ENCODE measurements around the gene FNDC3B. TPM values are rescaled to one million over a fixed set of nuclear protein-coding genes. Genes with fewer than 3 reads are reported as not detected.

Gene FNDC3B
- total and polyA plus RNA-seq, 2 donors (not counting 1 experiment from before 2014, with no cell fraction given) = 1.2 to 9.2 TPM

GRCh38 chr3:172216911-172217310 lies 177.5 kb downstream of the FNDC3B start:
- TF ChIP-seq CTCF (IDR thresholded peaks at IDR 0.05) = no peak
- no peak for TF ChIP-seq EZH2 (IDR thresholded peaks at IDR 0.05; ENCODE audit: borderline replicate concordance, insufficient read depth, low read depth, low read length, poor library complexity, severe bottlenecking)

GRCh38 chr3:172217877-172218276 lies 178.5 kb downstream of the FNDC3B start:
- 100% methylated on average over 1 of the region's 5 CpGs for WGBS (ENCODE audit: insufficient coverage)
- no peaks in the 10 kb centered on the region for H3K9me3 Mint-ChIP-seq (ENCODE audit: insufficient read depth)
- no peak overlapping the region for H3K27ac Mint-ChIP-seq
- no peaks in the 10 kb centered on the region for H4K20me1 ChIP-seq (ENCODE audit: control insufficient read depth, insufficient read depth, low read length, poor library complexity, severe bottlenecking)
- no peaks in the 10 kb centered on the region for H3K36me3 ChIP-seq (replicated peaks in 1 of 2; ENCODE audit: control extremely low read depth in 1 of 2, control insufficient read depth in 1 of 2, extremely low read depth in 1 of 2, insufficient read depth in 2 of 2, low read length in 1 of 2)
- H3K4me3 ChIP-seq (ENCODE audit: control extremely low read depth in 1 of 5, extremely low read depth in 1 of 5, insufficient read depth in 1 of 5, low read depth in 2 of 5, low read length in 4 of 5) = no peak overlapping the region
- DNase-seq (no peak), ATAC-seq (ENCODE audit: low read depth) (no peak)
- H3K27ac ChIP-seq (ENCODE audit: low read length in 2 of 2) = no peak overlapping the region
- H3K4me3 Mint-ChIP-seq = no peak overlapping the region
- no peaks in the 10 kb centered on the region for H3K79me2 ChIP-seq (ENCODE audit: control insufficient read depth, insufficient read depth, low read length)
- H3K4me2 ChIP-seq (replicated peaks; ENCODE audit: low read depth, low read length, poor library complexity, severe bottlenecking) = no peak overlapping the region
- intact Hi-C loops (cut with micrococcal nuclease) = no loop called here
- ChIA-PET POLR2A (no interaction called here), CTCF (no interaction called here)
- H3K27me3 ChIP-seq (replicated peaks in 1 of 4; ENCODE audit: control extremely low read depth in 1 of 4, control insufficient read depth in 3 of 4, insufficient read depth in 4 of 4, low read length in 3 of 4) = no peaks in the 10 kb centered on the region
- H3K4me1 Mint-ChIP-seq = no peaks in the 10 kb centered on the region
- no peaks in the 10 kb centered on the region for H3K27me3 Mint-ChIP-seq
- peaks cover 0 to 2% (median 0%) of the 10 kb centered on the region in 3 donors for H3K9me3 ChIP-seq (ENCODE audit: control extremely low read depth in 1 of 3, control insufficient read depth in 2 of 3, insufficient read depth in 1 of 3, low read length in 2 of 3)
- H3K9ac ChIP-seq (ENCODE audit: low read length) = no peak overlapping the region
- H2AFZ ChIP-seq (ENCODE audit: insufficient read depth, low read depth, low read length, poor library complexity, severe bottlenecking) = no peak overlapping the region
- TF ChIP-seq EZH2 (IDR thresholded peaks at IDR 0.05; ENCODE audit: borderline replicate concordance, insufficient read depth, low read depth, low read length, poor library complexity, severe bottlenecking) (no peak), CTCF (IDR thresholded peaks at IDR 0.05) (no peak)
- no peaks in the 10 kb centered on the region for H3K4me1 ChIP-seq (ENCODE audit: control insufficient read depth in 2 of 2, insufficient read depth in 2 of 2, low read length in 2 of 2)

More at GRCh38 chr3:172216911-172217310, 177.5 kb downstream of the FNDC3B start:
- Histone ChIP-seq H3K4me3 (ENCODE audit: control extremely low read depth in 1 of 5, extremely low read depth in 1 of 5, insufficient read depth in 1 of 5, low read depth in 2 of 5, low read length in 4 of 5) (no peak overlapping the region), H4K20me1 (ENCODE audit: control insufficient read depth, insufficient read depth, low read length, poor library complexity, severe bottlenecking) (no peaks in the 10 kb centered on the region), H3K79me2 (ENCODE audit: control insufficient read depth, insufficient read depth, low read length) (no peaks in the 10 kb centered on the region), H2AFZ (ENCODE audit: insufficient read depth, low read depth, low read length, poor library complexity, severe bottlenecking) (no peak overlapping the region), H3K4me1 (ENCODE audit: control insufficient read depth in 2 of 2, insufficient read depth in 2 of 2, low read length in 2 of 2) (no peaks in the 10 kb centered on the region), H3K27me3 (replicated peaks in 1 of 4; ENCODE audit: control extremely low read depth in 1 of 4, control insufficient read depth in 3 of 4, insufficient read depth in 4 of 4, low read length in 3 of 4) (no peaks in the 10 kb centered on the region), H3K9me3 (ENCODE audit: control extremely low read depth in 1 of 3, control insufficient read depth in 2 of 3, insufficient read depth in 1 of 3, low read length in 2 of 3) (no peaks in the 10 kb centered on the region), H3K4me2 (replicated peaks; ENCODE audit: low read depth, low read length, poor library complexity, severe bottlenecking) (no peak overlapping the region), H3K36me3 (replicated peaks in 1 of 2; ENCODE audit: control extremely low read depth in 1 of 2, control insufficient read depth in 1 of 2, extremely low read depth in 1 of 2, insufficient read depth in 2 of 2, low read length in 1 of 2) (no peaks in the 10 kb centered on the region), H3K9ac (ENCODE audit: low read length) (no peak overlapping the region), H3K27ac (ENCODE audit: low read length in 2 of 2) (no peak overlapping the region)
- H3K27ac Mint-ChIP-seq = no peak overlapping the region
- DNase-seq = no peak
- ATAC-seq (ENCODE audit: low read depth) = no peak
- ChIA-PET POLR2A (no interaction called here), CTCF (no interaction called here)
- intact Hi-C loops (cut with micrococcal nuclease) = no loop called here
- H3K27me3 Mint-ChIP-seq = no peaks in the 10 kb centered on the region
- H3K4me1 Mint-ChIP-seq = no peaks in the 10 kb centered on the region
- H3K4me3 Mint-ChIP-seq = no peak overlapping the region
- no peaks in the 10 kb centered on the region for H3K9me3 Mint-ChIP-seq (ENCODE audit: insufficient read depth)
- 85% methylated on average over 3 of the region's 3 CpGs for WGBS (ENCODE audit: insufficient coverage)

Data from B cell (primary cell).